ENCODE measurements around the gene ARSG.
"Not testable (repeated sequence)": the region's sequence is repeated elsewhere in the genome, so short reads cannot be mapped to it uniquely, and the experiment has no call there.

ARSG gene

DNA sequence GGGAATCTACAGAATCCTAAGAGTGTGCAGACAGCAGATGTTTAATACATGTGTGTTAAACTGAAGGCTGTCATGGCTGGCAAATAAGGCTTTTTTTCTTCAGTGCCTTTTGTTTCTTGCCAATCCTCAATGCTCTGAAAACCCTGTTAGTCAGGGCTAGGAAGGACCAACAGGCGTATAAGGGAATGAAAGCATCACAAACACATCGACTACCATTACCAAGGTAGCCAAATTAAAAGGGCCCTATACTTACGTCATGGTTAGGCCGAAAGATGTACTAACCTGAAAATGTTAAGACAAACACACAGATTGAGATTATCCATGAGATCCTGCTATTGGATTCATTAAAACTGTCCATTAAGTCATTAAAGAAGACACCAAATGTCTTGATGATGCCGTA lies 13.5 kb upstream of the ARSG start:
- DNase-seq: no peak

DNA sequence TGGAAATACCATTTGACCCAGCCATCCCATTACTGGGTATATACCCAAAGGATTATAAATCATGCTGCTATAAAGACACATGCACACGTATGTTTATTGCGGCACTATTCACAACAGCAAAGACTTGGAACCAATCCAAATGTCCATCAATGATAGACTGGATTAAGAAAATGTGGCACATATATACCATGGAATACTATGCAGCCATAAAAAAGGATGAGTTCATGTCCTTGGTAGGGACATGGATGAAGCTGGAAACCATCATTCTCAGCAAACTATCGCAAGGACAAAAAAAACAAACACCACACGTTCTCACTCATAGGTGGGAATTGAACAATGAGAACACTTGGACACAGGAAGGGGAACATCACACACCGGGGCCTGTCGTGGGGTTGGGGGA lies 9.3 kb upstream of the ARSG start:
- not testable (repeated sequence) for DNase-seq

DNA sequence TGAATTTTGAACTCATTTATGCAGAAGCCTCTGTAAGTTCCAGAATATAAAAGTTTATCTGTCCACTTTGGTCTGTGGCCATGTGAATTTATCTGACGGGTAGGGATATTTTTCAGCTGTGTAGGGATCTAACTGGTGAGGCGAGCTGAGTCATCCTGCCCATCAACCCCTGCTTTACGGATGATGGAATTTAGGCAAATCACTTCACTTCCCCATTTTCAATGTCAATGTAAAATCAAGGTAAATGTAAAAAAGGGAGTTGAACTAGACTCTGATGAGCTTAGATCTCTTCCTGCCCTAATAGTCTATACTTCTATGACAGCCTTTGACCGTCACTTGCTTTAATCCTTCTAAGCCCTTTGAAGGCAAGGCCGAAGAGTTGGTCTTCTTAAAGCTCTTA lies 2.9 kb upstream of the ARSG start:
- DNase-seq: peak; percentile 82 to 94 (median 91)

DNA sequence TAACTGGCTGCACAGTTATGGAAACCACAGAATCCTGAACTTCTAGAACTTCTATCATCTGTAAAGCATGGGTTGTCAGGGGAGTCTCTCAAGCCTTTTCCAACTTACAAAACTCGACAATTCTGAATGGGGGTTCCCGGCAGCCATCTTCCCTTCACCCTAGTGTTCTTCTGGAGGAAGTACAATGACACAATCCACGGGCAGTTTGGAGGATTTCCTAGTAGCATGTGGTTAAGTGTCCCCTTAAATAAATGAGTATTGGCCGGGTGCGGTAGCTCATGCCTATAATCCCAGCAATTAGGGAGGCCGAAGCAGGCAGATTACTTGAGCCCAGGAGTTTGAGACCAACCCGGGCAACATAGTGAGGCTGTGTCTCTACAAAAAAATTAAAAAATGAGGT lies 2.5 kb upstream of the ARSG start:
- DNase-seq: peak; percentile 89 to 95 (median 93)

DNA sequence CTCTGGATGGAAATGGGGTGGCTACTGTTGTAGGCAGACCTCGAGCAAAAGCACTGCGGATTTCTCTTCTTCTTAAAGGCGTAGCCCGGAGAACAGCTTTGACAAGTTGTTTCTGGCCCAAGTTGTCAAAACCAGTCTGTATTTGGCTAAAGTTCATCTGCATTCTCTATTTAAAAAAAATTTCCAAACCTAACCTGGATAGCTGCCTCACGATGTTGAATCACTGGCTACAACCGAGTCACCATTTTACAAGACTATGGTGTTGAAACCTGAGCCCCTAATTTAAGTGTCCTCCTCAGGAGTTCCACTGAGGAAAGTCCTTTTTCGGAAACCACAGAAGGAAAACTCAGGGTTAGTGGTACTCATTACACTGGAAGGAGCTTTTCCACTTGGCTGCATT lies 1.8 kb upstream of the ARSG start:
- DNase-seq: peak; percentile 25 to 58 (median 52)

DNA sequence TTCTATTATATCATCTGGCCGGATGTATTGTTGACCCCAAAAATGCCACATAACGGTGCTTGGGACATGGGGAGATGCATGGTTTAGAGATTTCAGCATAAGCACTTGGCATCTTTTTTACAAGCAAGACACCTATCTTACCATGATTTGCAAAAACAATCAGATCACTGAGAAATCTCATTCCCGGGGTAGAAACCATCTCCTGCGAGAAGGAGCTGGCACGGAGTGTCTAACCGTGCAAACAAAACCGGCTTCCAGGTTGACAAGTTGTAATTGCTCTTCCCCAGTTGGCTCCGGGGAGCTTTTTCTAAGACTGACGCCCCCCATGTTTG lies 1.4 kb upstream of the ARSG start:
- peak in 1 of 3 donors; percentile 29 for DNase-seq

DNA sequence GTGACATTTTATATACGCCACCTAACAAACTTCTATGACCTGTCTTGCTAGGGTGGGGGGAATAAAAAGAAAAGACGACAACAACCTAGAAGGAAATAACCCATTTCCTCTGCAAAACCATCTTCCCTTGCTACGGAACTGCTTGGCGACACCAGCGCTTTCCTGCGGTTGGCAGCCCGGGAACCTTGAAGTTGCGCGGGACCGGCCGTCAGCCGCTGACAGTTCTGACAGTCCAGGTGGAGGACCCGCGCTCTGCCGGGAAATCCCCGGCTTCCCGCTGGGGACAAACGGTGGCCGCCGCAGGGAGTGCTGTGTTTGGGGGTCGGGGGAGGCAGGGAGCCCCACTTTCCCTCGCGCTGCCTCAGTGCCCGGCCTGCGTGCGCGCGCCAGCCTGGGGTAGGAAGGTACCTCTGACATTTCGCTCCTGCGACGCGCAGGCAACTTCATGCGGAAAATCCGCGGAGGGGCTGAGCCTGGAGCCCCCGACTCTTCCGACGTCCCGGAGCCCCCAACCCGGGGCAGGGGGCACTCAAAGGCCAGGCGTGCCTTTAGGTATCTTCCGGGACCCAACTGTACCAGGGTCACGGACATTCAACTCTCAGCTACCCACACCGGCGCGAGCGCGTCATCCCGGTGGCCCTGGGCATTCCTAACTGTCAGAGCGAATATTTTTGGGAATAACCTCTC lies 884 bp upstream of the ARSG start:
- DNase-seq: peak; percentile 50 to 67 (median 55)

DNA sequence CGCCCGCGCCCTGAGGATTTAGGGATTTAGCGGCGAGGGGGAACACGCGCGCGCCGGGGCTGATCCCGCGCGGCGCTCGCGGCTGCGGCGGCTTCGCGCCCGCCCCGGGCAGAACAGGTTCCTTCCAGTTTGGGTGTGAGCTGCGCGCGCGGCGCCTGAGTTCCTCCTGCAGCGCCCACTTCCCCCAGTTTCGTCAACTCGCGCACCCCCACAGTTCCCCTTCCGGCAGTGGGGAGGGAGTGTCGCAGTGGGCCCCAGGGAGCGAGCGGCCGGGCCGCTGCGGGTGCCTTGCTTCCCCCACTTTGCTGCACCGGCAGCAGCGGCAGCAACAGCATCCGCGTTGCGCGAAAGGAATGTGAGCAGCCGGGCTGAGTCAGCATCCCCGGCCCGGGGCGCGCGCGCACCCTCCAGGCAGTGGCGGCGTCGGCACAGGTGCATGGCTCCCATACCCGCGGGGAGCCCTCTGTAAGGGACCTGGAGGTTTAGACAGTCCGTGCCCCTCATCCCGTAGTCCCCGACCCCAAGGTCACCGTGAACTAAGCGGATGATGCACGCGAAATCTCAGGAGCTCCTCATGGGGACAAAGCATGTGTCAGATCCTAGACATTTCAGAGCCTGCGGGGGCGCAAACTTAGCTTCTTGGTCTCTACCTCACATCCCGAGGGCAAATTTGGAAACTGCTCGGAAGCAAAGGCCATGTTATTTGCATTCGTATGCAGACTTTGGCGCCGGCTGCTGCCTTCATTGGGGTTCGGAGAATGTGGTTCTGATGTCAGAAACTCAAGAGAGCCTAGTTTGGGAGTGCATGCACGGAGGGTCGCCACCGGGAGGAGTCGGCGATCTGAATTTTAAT lies 767 bp downstream of the ARSG start:
- peak; percentile 94 to 96 (median 95) for DNase-seq

DNA sequence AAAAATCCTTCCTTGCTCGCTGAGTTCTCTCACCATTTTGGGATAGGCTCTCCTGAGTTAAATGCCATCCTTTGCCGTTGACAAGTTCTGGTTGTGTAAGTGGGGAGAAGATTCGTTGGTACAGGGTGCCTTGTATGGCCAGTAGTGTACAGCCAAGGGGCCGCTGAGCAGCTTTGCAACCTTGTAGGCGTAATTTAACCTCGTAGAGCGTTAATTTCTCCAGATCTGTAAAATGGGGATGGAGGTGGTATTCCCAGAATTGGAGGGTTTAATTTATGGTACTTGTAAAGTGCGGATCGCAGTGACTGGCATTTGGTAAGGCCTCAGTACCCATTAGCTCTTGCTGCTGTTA lies 1.4 kb downstream of the ARSG start:
- no peak for DNase-seq

DNA sequence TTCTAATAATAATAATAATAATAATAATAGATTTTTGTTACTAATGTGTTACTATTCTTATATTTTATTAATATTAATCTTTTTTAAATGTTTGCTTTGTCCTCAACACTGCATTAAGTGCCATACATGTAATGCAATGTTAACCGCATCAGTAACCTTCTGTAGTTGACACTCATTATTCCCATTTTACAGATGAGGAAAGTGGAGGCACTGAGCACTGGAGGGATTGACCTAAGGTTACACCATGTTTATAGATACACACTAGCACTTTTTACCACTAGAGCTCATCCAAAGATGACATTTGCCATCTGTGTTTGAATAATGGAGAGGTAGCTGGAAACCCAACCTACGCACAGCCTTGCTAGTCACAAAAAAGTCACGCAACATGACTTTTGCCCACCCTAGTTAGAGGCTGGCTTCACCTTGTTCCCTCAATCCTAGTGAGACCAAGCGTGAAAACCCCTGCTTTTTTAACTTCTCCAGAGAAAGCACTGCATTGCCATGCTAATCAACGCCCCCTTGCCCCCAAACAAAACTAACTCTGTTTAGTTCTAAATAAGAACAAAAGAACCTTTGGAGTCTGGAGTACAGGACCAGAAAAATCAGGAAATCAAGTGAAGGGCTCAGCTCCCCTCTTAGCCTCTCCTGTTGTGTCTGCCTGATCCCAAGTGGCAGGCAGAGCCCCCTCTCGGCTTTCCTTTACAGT lies 2.3 kb downstream of the ARSG start:
- DNase-seq: no peak

DNA sequence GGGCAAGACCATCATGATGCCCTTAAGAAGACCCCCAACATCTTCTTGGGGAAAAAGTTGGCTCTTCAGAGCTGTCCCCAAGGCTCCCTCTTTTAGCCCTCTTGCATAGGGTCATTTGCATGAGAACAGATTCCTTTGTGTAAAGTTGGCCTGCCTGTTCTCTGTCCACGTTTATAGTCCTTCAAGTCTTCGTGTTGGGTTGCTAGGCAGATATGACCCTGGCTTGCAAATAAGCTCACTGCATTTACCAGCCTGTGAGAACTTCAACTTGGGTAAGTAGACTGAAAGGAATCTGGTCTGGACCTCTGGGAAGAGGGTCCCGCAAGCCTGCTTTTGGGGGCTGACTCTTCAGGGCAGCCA lies 2.9 kb downstream of the ARSG start:
- no peak for DNase-seq

DNA sequence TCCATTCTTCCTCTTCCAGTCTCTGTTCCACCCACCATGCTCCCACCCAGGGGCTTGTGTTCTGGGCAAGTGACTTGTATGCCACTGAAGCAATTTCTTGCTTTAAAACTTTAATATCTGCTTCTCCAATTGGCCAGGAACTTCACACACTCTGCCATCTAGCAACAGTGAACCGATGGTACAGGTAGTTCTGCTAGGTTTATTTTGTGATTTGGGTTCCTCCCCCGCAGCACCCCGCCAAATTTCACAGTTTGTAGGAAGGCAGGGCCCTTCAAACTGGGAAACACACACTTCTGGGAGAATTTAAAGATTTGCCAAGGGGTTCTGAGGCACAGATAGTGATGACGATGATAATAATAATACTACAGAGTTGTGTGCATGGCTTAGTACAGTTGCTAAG lies 3.3 kb downstream of the ARSG start:
- DNase-seq: peak in 1 of 3 donors; percentile 6

DNA sequence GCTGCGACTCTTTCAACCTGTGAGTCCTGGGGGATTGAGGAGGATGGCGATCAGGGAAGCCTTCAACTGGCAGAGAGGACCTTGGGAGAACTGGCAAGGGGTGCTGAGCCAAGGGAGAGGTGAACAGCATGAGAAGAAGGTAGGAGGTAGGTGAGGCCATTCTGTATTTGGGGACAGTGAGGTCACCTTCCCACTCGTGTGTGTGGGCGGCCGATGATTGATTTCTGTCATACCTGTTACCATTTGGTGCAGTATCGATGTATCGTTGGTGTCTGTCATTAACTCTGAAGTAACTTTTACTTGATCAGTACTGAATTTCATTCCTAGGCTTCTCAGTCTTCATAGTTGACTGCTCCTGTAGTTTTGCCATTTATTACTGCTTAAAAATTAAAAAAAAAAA lies 3.8 kb downstream of the ARSG start:
- no peak for DNase-seq

DNA sequence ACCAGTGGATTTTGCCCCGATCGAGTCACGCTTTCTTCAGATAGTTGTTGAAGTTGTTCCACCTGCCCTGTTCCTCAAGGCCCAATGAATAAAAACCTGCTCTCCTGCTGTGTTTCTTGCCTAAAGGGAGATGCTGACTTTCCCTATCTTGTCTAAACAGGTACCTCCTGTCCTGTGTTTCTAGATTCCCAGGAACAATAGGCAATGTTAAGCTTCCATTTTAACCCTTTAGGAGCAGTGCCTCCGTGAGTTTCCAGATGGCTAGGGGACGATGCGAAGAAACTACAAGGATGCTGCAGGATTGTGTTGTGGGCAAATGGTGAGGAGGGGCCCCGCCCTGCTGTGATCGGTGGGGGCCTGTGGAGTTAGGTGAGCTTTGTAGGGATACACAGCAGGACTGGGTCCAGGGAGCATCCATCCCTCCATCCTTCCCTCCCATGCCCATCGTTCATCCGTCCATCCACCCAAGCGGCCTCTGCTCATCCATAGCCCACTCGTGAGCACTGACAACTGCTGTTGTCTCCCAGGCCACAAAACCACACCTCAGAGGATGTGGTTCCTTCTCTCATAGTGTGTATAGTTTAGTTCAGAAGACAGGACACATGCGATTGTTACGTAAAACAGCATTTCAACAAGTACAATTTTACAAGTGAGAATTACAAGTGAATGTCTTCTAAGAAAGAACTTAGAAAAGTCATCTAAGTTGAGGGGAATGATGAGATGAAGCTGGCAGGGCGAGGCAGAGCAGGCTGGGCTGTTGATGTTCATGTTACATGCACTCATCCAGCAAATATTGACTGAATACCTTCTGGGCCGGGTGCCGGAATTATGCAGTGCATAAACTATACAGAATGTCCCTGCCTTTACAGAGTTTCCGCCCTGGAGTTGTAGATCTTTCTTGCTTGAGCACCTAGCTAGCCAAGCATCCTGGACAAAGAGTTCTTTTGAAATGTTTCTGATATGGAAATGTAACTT lies 5.2 kb downstream of the ARSG start:
- no peak for DNase-seq

DNA sequence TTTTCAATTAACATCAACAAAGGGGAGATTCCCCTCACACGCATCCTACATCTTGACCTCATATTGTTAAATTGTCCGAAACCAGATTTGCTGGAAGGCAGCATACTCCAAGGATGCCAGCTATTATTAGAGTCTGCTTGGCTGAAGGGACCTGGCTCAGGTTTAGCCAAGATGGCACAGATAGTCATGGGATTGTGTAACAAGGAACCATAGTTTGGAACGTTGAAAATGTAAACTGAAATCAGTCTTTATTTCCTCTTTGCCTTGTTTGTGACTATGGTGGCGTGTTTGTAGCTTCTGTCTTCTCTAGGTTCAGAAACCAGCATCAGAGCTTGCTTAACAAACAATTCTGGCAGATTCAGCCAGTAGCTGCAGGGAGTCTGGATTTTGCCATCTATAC lies 5.9 kb downstream of the ARSG start:
- peak; percentile 43 to 73 (median 70) for DNase-seq

DNA sequence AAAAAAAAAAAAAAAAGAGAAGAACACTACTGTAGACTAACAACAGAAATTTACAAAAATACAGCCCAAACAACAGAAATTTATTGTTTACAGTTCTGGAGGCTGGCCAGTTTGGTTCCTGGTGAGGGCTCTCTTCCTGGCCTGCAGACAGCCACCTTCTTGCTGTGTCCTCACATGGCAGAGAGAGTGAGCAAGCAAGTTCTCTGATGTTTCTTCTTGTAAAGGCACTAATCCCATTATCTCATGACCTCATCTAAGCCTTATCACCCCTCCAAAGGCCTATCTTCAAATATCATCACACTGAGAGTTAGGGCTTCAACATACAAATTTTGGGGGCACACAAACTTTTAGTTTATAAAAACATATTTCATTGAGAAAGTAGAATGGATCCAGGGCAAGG lies 7.3 kb downstream of the ARSG start:
- DNase-seq: no peak

DNA sequence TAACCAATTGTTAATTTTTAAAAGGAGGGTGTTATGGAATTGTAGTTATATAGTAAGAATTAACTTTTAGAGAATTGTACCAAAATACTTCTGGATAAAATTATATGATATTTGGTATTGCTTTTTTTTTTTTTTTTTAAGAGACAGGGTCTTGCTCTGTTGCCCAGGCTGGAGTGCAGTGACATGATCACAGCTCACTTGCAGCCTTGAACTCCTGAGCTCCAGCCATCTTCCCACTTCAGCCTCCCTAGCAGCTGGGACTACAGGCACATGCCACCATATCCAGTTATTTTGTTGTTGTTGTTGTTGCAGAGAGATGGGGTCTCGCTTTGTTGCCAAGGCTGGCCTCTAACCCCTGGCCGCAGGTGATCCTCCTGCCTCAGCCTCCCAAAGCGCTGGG lies 8.5 kb downstream of the ARSG start:
- no peak for DNase-seq

DNA sequence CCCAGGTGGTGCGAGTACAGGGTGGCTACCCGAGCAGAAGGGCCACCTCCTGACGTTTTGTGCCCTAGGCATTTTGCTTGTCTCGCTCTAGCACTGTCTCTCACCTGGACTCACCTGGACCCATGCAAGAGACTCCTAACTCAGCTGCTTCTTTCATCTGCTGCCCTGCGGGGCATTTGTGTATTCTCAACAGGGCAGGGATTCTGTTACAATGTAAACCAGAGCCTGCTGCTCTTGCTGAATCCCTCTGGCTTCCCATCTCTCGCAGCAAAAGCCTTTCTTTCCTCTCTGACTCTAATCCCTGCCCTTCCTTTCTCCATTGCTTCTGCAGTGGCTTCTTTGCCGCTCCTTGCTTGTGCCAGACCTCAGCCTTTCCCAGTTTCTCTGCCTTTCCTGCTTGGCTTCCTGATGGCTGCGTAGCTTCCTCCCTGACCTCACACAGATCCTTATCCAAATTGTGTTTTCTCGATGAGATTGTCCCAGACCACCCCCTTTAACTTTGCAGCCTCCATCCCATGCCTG lies 10.2 kb downstream of the ARSG start:
- no peak for DNase-seq

DNA sequence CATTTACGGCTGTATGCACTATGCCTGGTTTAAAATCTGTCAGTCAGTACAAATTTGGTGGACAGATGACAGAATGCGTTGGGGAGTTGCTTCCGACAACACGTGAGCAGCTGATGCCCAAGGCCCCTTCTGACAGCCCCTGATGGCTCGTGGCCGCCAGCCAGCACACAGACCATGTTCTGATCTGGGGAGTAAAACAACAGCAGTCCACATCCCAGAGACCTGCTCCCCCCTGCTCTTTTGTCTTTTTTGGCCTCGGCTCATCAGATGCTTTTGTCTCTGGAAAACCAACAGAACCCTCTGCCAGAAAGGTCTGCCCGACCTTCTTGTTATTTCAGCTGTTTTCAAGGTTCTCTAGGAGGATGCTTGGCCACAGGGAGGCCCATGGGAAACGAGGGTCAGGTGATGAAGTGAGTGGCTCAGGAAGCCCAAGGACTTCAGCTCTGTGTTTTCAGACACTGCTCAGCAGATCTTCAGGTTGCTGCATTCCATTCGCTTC lies 10.8 kb downstream of the ARSG start:
- DNase-seq: no peak

DNA sequence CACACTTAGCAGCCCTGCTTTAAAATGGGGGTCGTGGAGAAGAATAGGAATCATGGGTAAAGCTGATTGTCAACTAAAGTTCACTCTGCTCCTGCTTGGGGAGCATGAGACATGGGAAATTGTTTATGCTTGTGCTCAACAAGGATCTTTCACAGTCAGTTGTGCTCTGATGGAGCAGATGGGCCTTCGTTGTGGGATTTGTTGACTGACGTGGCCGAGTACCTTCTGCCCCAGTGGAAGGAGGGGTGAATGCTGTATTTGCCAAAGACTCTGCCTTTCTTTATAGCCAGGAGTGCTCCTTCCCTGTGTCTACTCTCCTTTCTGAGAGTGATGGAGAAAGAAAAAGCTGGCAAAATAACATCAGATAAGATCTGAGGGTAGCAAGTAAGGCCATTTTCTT lies 11.4 kb downstream of the ARSG start:
- no peak for DNase-seq

DNA sequence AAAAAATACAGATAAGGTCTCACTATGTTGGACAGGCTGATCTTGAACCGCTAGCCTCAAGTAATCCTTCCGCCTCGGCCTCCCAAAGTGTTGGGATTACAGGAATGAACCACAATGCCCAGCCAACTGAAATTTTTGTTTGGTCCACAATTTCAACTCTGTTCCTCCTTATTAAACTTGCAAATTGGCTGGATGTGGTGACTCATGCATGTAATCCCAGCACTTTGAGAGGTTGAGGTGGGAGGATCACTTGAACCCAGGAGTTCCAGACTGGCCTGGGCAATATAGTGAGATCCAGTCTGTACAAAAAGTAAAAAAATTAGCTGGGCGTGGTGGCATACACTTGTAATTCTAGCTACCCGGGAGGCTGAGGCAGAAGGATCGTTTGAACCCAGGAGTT lies 13.4 kb downstream of the ARSG start:
- DNase-seq: peak; percentile 43 to 57 (median 52)

DNA sequence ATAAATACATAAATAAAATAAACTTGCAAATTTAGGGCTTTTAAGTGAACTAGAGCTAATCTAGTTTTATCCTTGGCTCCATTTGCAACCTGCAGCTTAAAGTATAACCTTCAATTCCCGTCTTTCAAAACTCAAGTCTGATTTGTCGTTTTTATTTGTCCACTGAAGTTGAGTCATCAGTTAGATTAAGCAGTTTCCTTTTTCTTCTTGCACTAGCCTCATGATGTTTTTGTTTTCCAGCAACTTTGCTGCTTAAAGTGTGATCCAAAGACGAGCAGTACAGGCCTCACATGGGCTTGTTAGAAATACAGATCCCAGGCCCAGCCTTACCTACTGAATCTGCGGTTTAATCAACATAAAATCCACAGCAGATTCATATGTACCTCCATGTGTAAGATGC lies 13.8 kb downstream of the ARSG start:
- peak; percentile 72 to 93 (median 93) for DNase-seq

Data from suppressor macrophage treated with lipopolysaccharide for 1 hour (primary cell).